Measurements from ENCODE around the gene NTSR2. TPM values are rescaled to one million over a fixed set of nuclear protein-coding genes. Genes with fewer than 3 reads are reported as not detected.

The NTSR2 gene
- polyA plus RNA-seq, 1 experiment, result not detected

DNA sequence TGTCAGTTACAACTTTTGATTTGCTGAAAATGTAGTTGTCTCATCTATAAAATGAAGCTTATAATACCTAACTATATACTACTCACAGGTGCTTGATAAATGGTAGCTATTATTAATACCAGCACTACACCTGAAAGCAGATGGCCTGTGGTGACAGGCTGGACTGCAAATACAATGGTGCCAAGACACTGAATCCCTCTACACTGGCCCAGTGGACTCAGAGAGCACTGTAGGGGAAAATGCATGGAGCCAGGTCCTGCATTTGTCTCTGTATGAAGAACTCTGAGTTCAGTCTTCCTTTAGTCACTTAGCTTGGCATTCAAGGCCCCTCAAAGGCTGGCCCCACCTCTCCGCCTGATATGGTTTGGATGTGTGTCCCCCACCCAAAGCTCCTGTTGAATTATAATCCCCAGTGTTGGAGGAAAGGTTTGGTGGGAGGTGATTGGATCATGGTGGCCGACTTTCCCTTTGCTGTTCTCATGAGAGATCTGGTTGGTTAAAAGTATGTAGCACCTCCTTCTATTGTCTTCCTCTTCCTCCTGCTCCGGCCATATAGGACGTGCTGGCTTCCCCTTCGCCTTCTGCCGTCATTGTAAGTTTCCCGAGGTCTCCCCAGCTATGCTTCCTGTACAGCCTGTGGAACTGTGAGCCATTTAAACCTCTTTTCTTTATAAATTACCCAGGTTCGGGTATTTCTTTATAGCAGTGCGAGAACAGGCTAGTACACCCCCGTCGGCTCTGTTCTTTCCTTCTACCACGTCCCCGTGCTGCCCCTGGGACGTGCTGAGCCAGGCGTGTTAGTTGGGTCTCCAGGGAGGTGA, 11.1 kb upstream of the NTSR2 start:
- Histone ChIP-seq H3K27me3 (ENCODE audit: control insufficient read depth, insufficient read depth, low read length) (peaks cover 41% of the 10 kb centered on the region), H3K4me3 (ENCODE audit: low read depth, low read length) (no peak overlapping the region), H3K9me3 (ENCODE audit: control insufficient read depth, insufficient read depth, low read length) (no peaks in the 10 kb centered on the region; the same call in 1 of the 2 replicates), H3K27ac (ENCODE audit: low read depth, low read length) (no peak overlapping the region)
- POLR2A ChIA-PET, result interaction anchor here (1.1 kb wide), 1 partner anchor 17 kb away, joined by 3 read pairs; no protein-coding TSS in a partner anchor
- CTCF ChIA-PET, result interaction anchor here (0.6 to 5.7 kb wide), 17 partner anchors 8 to 549 kb away, joined by 3 to 60 read pairs (median 5); a partner anchor contains a TSS
- TF ChIP-seq, protein P1, sequence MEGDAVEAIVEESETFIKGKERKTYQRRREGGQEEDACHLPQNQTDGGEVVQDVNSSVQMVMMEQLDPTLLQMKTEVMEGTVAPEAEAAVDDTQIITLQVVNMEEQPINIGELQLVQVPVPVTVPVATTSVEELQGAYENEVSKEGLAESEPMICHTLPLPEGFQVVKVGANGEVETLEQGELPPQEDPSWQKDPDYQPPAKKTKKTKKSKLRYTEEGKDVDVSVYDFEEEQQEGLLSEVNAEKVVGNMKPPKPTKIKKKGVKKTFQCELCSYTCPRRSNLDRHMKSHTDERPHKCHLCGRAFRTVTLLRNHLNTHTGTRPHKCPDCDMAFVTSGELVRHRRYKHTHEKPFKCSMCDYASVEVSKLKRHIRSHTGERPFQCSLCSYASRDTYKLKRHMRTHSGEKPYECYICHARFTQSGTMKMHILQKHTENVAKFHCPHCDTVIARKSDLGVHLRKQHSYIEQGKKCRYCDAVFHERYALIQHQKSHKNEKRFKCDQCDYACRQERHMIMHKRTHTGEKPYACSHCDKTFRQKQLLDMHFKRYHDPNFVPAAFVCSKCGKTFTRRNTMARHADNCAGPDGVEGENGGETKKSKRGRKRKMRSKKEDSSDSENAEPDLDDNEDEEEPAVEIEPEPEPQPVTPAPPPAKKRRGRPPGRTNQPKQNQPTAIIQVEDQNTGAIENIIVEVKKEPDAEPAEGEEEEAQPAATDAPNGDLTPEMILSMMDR (IDR thresholded peaks at IDR 0.05; ENCODE audit: low read depth, low read length), result no peak
- no peak for DNase-seq (ENCODE audit: low read depth, low spot score)

DNA sequence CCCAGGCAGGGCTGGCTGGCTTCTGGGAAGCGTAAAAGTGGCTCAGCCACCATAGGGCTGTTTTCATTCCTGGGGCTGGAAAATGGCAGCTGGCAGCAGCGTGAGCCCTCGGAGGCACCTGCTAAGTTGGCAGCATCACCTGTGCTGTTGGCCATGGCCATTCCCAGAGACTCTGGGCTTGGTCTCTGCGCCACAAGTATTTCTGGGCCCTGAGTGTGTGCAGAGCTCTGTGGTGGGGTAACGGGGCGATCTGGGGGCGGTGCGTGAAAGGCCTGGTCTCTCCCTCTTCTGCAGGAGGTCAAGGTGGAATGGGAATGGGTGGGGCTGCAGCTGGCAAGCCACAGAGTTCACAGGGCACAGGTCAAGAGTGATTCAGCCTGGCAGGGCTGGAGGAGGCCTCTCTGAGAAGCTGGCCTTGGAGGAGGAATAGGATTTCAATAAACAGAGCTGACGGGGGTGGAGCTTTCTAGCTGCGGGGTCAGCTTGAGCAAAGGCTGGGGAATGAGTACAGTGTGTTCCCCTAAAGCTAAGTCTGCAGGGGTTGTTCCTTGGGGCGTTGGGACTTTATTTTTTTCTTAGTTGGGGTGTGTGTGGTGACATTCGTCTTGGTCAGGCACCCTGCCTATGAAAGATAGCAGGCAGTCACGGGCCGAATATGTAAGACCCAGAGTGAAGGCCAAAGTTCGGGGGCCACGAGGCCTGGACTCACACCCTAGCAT, 10.3 kb upstream of the NTSR2 start:
- TF ChIP-seq, protein P1 (IDR thresholded peaks at IDR 0.05; ENCODE audit: low read depth, low read length), result no peak
- Histone ChIP-seq H3K27ac (ENCODE audit: low read depth, low read length) (no peak overlapping the region), H3K9me3 (ENCODE audit: control insufficient read depth, insufficient read depth, low read length) (peaks cover 2% of the 10 kb centered on the region), H3K4me3 (ENCODE audit: low read depth, low read length) (no peak overlapping the region), H3K27me3 (ENCODE audit: control insufficient read depth, insufficient read depth, low read length) (peaks cover 41% of the 10 kb centered on the region)
- no peak for DNase-seq (ENCODE audit: low read depth, low spot score)
- CTCF ChIA-PET, result interaction anchor here (0.5 to 5.7 kb wide), 16 partner anchors 9 to 548 kb away, joined by 3 to 60 read pairs (median 6); a partner anchor contains a TSS
- POLR2A ChIA-PET, result interaction anchor here (1.1 kb wide), 1 partner anchor 17 kb away, joined by 3 read pairs; no protein-coding TSS in a partner anchor

DNA sequence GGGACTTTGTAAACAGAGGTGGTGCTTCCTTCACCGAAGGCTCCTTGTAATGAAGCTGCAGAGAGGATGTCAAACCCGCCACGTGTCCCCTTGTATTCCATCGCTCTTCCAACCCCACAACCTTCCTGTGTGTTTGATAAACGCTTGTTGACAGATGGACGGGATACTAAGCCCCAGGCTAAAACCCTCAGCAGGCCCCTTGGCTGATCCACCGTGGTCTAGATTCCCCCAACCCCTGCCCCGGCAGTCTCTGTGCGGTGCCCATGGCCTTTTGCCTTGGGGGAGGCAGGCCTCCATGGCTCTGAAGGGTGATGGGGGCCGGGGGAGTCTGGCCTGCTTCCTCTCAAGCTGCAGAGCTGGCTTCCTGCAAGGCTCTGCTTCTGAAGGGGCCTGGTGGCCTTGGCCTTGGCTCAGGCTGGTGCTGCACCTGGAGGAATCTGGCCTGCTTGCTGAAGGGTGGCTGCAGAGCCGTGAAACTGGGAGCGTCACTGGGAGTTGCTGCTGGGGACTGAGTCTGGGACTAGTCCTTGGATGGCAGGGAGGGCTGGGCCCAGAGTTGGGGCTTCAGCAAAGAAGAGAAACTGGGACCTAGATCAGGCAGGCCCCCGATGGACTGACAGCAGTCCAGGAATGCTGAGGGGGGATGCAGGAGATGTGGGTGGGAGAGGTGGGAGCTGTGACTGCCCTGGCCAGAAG, 9.6 kb upstream of the NTSR2 start:
- ChIA-PET POLR2A (interaction anchor here (1.1 kb wide), 1 partner anchor 16 kb away, joined by 3 read pairs; no protein-coding TSS in a partner anchor), CTCF (interaction anchor here (0.5 to 5.7 kb wide), 7 partner anchors 8 to 100 kb away, joined by 3 to 60 read pairs (median 8); no protein-coding TSS in a partner anchor)
- H3K27ac ChIP-seq (ENCODE audit: low read depth, low read length), result no peak overlapping the region
- TF ChIP-seq, protein P1 (IDR thresholded peaks at IDR 0.05; ENCODE audit: low read depth, low read length), result no peak
- H3K27me3 ChIP-seq (ENCODE audit: control insufficient read depth, insufficient read depth, low read length), result peaks cover 36% of the 10 kb centered on the region
- no peak for DNase-seq (ENCODE audit: low read depth, low spot score)
- H3K4me3 ChIP-seq (ENCODE audit: low read depth, low read length), result no peak overlapping the region
- peaks cover 2% of the 10 kb centered on the region for H3K9me3 ChIP-seq (ENCODE audit: control insufficient read depth, insufficient read depth, low read length)

DNA sequence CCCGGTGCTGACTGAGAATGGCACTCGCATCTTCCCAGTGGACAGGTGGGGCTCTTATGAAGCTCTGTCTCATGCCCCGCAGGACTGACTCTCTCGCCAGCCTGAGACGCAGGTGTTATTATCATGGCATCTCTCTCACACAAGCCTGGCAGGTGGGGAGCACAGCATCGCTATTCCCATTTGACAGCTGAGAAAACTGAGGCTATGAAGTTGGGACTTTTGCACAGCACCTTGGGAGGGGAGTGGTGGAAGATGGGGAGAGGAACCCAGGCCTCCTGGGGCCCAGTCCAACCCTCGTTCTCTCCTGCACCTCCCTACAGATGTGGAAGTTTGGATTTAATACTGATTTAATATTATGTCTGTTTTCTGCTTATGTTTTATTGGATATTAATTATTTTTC, 9.0 kb upstream of the NTSR2 start:
- DNase-seq (ENCODE audit: low read depth, low spot score), result no peak
- TF ChIP-seq, protein P1 (IDR thresholded peaks at IDR 0.05; ENCODE audit: low read depth, low read length), result no peak
- CTCF ChIA-PET, result interaction anchor here (0.9 to 1.2 kb wide), 2 partner anchors 9 kb away, joined by 3 to 5 read pairs; no protein-coding TSS in a partner anchor
- POLR2A ChIA-PET, result no interaction called here
- H3K27me3 ChIP-seq (ENCODE audit: control insufficient read depth, insufficient read depth, low read length), result peaks cover 38% of the 10 kb centered on the region
- H3K4me3 ChIP-seq (ENCODE audit: low read depth, low read length), result no peak overlapping the region
- peaks cover 2% of the 10 kb centered on the region for H3K9me3 ChIP-seq (ENCODE audit: control insufficient read depth, insufficient read depth, low read length)
- H3K27ac ChIP-seq (ENCODE audit: low read depth, low read length), result no peak overlapping the region

Measured in AG04450 (cell line).